Measurements from ENCODE around the gene MDN1.

- no peak for TF ChIP-seq CTCF (IDR thresholded peaks at IDR 0.05)
- no peak for TF ChIP-seq EZH2 (IDR thresholded peaks at IDR 0.05; ENCODE audit: borderline replicate concordance, insufficient read depth, low read depth, low read length, poor library complexity, severe bottlenecking)
Measured at GRCh38 chr6:89723046-89723445, 96.5 kb downstream of the MDN1 start.
